ENCODE measurements around the gene GFOD2. TPM values are rescaled to one million over a fixed set of nuclear protein-coding genes. Genes with fewer than 3 reads are reported as not detected.

Gene GFOD2
- 13.3 TPM for polyA plus RNA-seq (2013, experiment 1 of 2)
- 12.3 TPM for polyA plus RNA-seq (2013, experiment 2 of 2)

DNA sequence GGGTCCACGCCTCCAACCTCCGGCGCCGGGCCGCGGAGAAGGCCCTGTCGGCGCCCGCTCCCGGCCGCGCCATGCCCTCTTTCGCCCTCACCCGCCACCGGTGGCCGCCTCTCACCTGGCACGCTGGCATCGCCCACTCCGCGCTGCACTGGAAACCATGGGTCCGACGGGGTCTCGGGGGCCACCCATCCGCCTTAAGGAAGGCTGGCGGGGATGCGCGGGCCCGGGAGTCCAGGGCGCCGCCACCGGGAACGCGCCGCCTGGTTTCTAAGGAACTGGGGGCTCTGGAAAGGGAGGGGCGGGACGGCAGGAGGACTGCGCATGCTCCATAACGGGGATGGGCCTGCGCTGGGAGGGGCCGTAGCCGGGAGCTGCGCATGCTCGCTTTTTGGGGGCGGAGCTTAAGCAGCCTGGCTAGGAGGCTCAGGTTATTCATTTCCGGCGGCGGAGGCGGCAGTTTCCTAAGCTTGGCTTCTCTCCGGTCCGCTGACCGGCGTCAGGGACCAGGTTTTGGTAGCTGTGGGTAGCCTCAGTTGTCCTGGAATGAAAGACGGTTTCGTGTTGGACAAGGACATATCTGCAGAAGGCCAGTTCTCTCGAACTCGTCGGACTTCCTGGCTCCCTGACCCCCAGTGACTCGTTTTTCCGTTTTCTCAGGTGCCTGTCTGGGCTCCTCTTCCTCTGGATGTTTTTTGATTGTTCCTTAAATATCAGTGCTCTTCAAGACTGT lies at the start of gene GFOD2:
TSS of gene GFOD2 (minus strand) at position 269 of the 730 bp plus-strand sequence. CDS start 33,601 bp downstream, outside the sequence.
- peak within 1 kb of the TSS; percentile 83 for H3K27ac ChIP-seq (ENCODE audit: low read depth, low read length, severe bottlenecking)
- no peaks in the 10 kb centered on the region for H3K9me3 ChIP-seq (ENCODE audit: control insufficient read depth, low read length)
- peaks cover 16% of the 10 kb centered on the region for H3K4me1 ChIP-seq (ENCODE audit: control insufficient read depth, insufficient read depth, low read length, poor library complexity, severe bottlenecking)
- 0% methylated on average over 54 to 57 of the region's 59 CpGs for WGBS, 2 experiments (ENCODE audit: insufficient coverage in 2 of 2)
- H3K4me3 ChIP-seq (ENCODE audit: extremely low read depth, insufficient read depth, low read length, poor library complexity, severe bottlenecking), result peak within 1 kb of the TSS; percentile 92
- peaks cover 20% of the 10 kb centered on the region for H3K36me3 ChIP-seq (ENCODE audit: control insufficient read depth, insufficient read depth, low read length)

- peaks cover 18% of the 10 kb centered on the region for H3K36me3 ChIP-seq (ENCODE audit: control insufficient read depth, insufficient read depth, low read length)
- 90 to 100% methylated on average over 3 to 6 of the region's 7 CpGs for WGBS, 2 experiments (ENCODE audit: insufficient coverage in 2 of 2)
- H3K27ac ChIP-seq (ENCODE audit: low read depth, low read length, severe bottlenecking), result no peak overlapping the region
- H3K4me3 ChIP-seq (ENCODE audit: extremely low read depth, insufficient read depth, low read length, poor library complexity, severe bottlenecking), result no peak overlapping the region
- H3K4me1 ChIP-seq (ENCODE audit: control insufficient read depth, insufficient read depth, low read length, poor library complexity, severe bottlenecking), result peaks cover 15% of the 10 kb centered on the region
- H3K9me3 ChIP-seq (ENCODE audit: control insufficient read depth, low read length), result no peaks in the 10 kb centered on the region
These were observed 48.8 kb upstream of the GFOD2 start for GRCh38 chr16:67767953-67768352.

GRCh38 chr16:67766291-67766690 lies 47.2 kb upstream of the GFOD2 start:
- Histone ChIP-seq H3K27ac (ENCODE audit: low read depth, low read length, severe bottlenecking) (no peak overlapping the region), H3K4me3 (ENCODE audit: extremely low read depth, insufficient read depth, low read length, poor library complexity, severe bottlenecking) (no peak overlapping the region), H3K9me3 (ENCODE audit: control insufficient read depth, low read length) (no peaks in the 10 kb centered on the region), H3K4me1 (ENCODE audit: control insufficient read depth, insufficient read depth, low read length, poor library complexity, severe bottlenecking) (peaks cover 8% of the 10 kb centered on the region), H3K36me3 (ENCODE audit: control insufficient read depth, insufficient read depth, low read length) (peaks cover 11% of the 10 kb centered on the region)
- WGBS, 2 experiments (ENCODE audit: insufficient coverage in 2 of 2), result 92% methylated on average over 4 of the region's 4 CpGs; no CpG with 5 or more reads in 1 of the 2 experiments

DNA sequence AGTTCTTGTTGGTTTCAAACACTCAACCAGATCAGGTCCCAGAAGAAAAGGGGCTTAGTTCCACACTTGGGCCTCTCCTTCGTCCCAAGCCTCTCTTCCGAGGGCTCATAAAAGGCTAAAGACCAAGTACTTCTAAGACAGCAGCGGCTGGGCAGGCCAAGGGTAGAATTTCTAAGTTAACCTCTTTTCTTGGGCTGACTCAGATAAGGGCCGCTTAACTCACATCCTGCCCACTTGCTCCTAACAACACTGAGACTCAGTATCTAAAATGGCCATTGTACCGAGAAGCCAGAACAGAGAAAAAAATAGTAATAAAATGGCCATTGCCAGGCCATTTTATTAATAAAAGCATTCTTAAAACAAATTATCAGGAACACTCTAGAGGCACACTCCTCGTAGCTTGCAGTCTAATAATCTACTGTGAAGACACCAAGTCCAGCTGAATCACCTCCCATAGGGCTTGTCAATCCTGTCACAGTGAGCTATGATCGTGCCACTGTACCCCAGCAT lies 45.1 kb upstream of the GFOD2 start:
- 97 to 100% methylated on average over 4 of the region's 7 CpGs for WGBS, 2 experiments (ENCODE audit: insufficient coverage in 2 of 2)

DNA sequence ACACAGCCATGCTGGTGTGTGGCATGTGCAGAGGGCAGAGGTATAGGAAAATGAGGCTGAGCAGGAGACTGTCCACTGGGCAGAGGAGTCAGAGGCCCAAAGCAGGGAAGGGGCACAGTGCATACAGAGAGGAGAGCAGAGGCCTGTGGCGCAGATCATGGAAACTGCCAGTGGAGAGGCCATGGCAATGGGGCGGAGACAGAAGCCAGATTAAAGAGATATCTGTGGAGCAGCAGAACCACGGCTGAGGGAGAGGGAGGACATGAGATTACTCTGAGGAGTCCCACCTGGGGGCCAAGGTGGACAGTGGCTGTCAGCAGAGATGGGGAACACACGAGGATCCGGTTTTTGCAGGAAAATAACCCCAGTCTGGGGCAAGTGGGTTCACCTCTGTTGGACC lies 44.0 kb upstream of the GFOD2 start:
- Histone ChIP-seq H3K4me1 (ENCODE audit: control insufficient read depth, insufficient read depth, low read length, poor library complexity, severe bottlenecking) (peaks cover 8% of the 10 kb centered on the region), H3K4me3 (ENCODE audit: extremely low read depth, insufficient read depth, low read length, poor library complexity, severe bottlenecking) (no peak overlapping the region), H3K27ac (ENCODE audit: low read depth, low read length, severe bottlenecking) (no peak overlapping the region), H3K9me3 (ENCODE audit: control insufficient read depth, low read length) (no peaks in the 10 kb centered on the region), H3K36me3 (ENCODE audit: control insufficient read depth, insufficient read depth, low read length) (peaks cover 7% of the 10 kb centered on the region)
- WGBS, 2 experiments (ENCODE audit: insufficient coverage in 2 of 2), result 97 to 100% methylated on average over 5 of the region's 5 CpGs

More for the DNA sequence above, 45.1 kb upstream of the GFOD2 start:
- Histone ChIP-seq H3K9me3 (ENCODE audit: control insufficient read depth, low read length) (no peaks in the 10 kb centered on the region), H3K36me3 (ENCODE audit: control insufficient read depth, insufficient read depth, low read length) (peaks cover 7% of the 10 kb centered on the region), H3K4me1 (ENCODE audit: control insufficient read depth, insufficient read depth, low read length, poor library complexity, severe bottlenecking) (peaks cover 8% of the 10 kb centered on the region), H3K27ac (ENCODE audit: low read depth, low read length, severe bottlenecking) (no peak overlapping the region), H3K4me3 (ENCODE audit: extremely low read depth, insufficient read depth, low read length, poor library complexity, severe bottlenecking) (no peak overlapping the region)

GRCh38 chr16:67762385-67762784 lies 43.3 kb upstream of the GFOD2 start:
- H3K9me3 ChIP-seq (ENCODE audit: control insufficient read depth, low read length), result no peaks in the 10 kb centered on the region
- peaks cover 8% of the 10 kb centered on the region for H3K4me1 ChIP-seq (ENCODE audit: control insufficient read depth, insufficient read depth, low read length, poor library complexity, severe bottlenecking)
- 100% methylated on average over 1 of the region's 2 CpGs; no CpG with 5 or more reads in 1 of the 2 experiments for WGBS, 2 experiments (ENCODE audit: insufficient coverage in 2 of 2)
- H3K4me3 ChIP-seq (ENCODE audit: extremely low read depth, insufficient read depth, low read length, poor library complexity, severe bottlenecking), result no peak overlapping the region
- no peak overlapping the region for H3K27ac ChIP-seq (ENCODE audit: low read depth, low read length, severe bottlenecking)
- H3K36me3 ChIP-seq (ENCODE audit: control insufficient read depth, insufficient read depth, low read length), result peaks cover 8% of the 10 kb centered on the region

GRCh38 chr16:67761924-67762323 lies 42.8 kb upstream of the GFOD2 start:
- no peak overlapping the region for H3K4me3 ChIP-seq (ENCODE audit: extremely low read depth, insufficient read depth, low read length, poor library complexity, severe bottlenecking)
- peaks cover 13% of the 10 kb centered on the region for H3K36me3 ChIP-seq (ENCODE audit: control insufficient read depth, insufficient read depth, low read length)
- no peak overlapping the region for H3K27ac ChIP-seq (ENCODE audit: low read depth, low read length, severe bottlenecking)
- peaks cover 8% of the 10 kb centered on the region for H3K4me1 ChIP-seq (ENCODE audit: control insufficient read depth, insufficient read depth, low read length, poor library complexity, severe bottlenecking)
- WGBS, 2 experiments (ENCODE audit: insufficient coverage in 2 of 2), result 100% methylated on average over 1 of the region's 1 CpG; no CpG with 5 or more reads in 1 of the 2 experiments
- no peaks in the 10 kb centered on the region for H3K9me3 ChIP-seq (ENCODE audit: control insufficient read depth, low read length)

- H3K9me3 ChIP-seq (ENCODE audit: control insufficient read depth, low read length), result no peaks in the 10 kb centered on the region
- peaks cover 13% of the 10 kb centered on the region for H3K36me3 ChIP-seq (ENCODE audit: control insufficient read depth, insufficient read depth, low read length)
- H3K4me1 ChIP-seq (ENCODE audit: control insufficient read depth, insufficient read depth, low read length, poor library complexity, severe bottlenecking), result peaks cover 6% of the 10 kb centered on the region
- no peak overlapping the region for H3K27ac ChIP-seq (ENCODE audit: low read depth, low read length, severe bottlenecking)
- 100% methylated on average over 3 to 4 of the region's 4 CpGs for WGBS, 2 experiments (ENCODE audit: insufficient coverage in 2 of 2)
- no peak overlapping the region for H3K4me3 ChIP-seq (ENCODE audit: extremely low read depth, insufficient read depth, low read length, poor library complexity, severe bottlenecking)
These were observed 41.8 kb upstream of the GFOD2 start for GRCh38 chr16:67760956-67761230.

- Histone ChIP-seq H3K36me3 (ENCODE audit: control insufficient read depth, insufficient read depth, low read length) (peaks cover 13% of the 10 kb centered on the region), H3K9me3 (ENCODE audit: control insufficient read depth, low read length) (no peaks in the 10 kb centered on the region), H3K4me3 (ENCODE audit: extremely low read depth, insufficient read depth, low read length, poor library complexity, severe bottlenecking) (no peak overlapping the region), H3K4me1 (ENCODE audit: control insufficient read depth, insufficient read depth, low read length, poor library complexity, severe bottlenecking) (peaks cover 6% of the 10 kb centered on the region), H3K27ac (ENCODE audit: low read depth, low read length, severe bottlenecking) (no peak overlapping the region)
- WGBS, 2 experiments (ENCODE audit: insufficient coverage in 2 of 2), result 90 to 93% methylated on average over 6 to 8 of the region's 8 CpGs
These were observed 41.3 kb upstream of the GFOD2 start for GRCh38 chr16:67760206-67760955.

DNA sequence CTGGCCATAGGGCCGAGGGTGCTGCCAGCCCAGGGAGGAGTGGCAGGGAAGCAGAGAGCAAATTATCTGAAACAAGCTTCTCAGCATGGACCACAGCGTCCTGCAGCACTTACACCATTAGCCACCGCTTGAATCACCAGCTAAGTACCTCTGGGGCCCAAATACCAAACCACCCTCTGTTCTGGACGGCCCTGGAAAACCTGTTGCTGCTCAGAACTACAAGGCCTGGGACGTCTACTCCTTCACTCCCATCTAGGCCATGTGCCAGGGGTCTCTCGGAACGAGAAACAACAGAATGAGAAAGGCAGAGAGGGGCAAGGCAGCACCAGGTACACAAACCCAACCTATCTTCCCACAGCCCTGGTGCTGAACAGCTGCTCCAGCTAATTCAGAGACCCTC lies 39.9 kb upstream of the GFOD2 start:
- H3K9me3 ChIP-seq (ENCODE audit: control insufficient read depth, low read length), result no peaks in the 10 kb centered on the region
- H3K4me3 ChIP-seq (ENCODE audit: extremely low read depth, insufficient read depth, low read length, poor library complexity, severe bottlenecking), result no peak overlapping the region
- H3K36me3 ChIP-seq (ENCODE audit: control insufficient read depth, insufficient read depth, low read length), result peaks cover 19% of the 10 kb centered on the region
- H3K4me1 ChIP-seq (ENCODE audit: control insufficient read depth, insufficient read depth, low read length, poor library complexity, severe bottlenecking), result no peaks in the 10 kb centered on the region
- H3K27ac ChIP-seq (ENCODE audit: low read depth, low read length, severe bottlenecking), result no peak overlapping the region
- WGBS, 2 experiments (ENCODE audit: insufficient coverage in 2 of 2), result 84 to 88% methylated on average over 5 of the region's 7 CpGs
